ENCODE measurements around the gene FAM234B.
"Not testable (repeated sequence)": the region's sequence is repeated elsewhere in the genome, so short reads cannot be mapped to it uniquely, and the experiment has no call there.

FAM234B gene

DNA sequence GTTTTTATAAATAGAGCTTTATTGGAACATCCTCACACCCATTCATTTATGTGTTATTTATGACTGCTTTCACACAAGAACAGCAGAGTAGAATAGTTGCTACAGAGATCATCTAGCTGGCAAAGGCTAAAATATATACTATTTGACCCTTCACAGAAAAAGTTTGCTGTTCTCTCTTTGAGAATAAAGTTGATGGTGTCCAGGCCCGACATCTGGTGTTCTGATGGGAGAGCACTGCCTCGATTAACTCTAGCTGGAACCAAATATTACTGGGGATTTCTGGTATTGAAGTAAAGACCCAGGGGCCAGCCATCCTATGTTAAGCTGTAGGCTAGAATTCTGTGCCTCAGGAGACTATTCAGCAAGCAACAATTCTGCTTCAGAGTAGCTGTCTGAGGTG is 21.8 kb downstream of the FAM234B start:
- no peak for DNase-seq

- DNase-seq: no peak
These were observed 22.3 kb downstream of the FAM234B start for GRCh38 chr12:13066459-13066858.

GRCh38 chr12:13067322-13067721 is 23.1 kb downstream of the FAM234B start:
- DNase-seq: no peak

GRCh38 chr12:13069380-13069779 is 25.2 kb downstream of the FAM234B start:
- DNase-seq: no peak

- no peak for DNase-seq
These were observed 27.4 kb downstream of the FAM234B start for GRCh38 chr12:13071305-13072280.

DNA sequence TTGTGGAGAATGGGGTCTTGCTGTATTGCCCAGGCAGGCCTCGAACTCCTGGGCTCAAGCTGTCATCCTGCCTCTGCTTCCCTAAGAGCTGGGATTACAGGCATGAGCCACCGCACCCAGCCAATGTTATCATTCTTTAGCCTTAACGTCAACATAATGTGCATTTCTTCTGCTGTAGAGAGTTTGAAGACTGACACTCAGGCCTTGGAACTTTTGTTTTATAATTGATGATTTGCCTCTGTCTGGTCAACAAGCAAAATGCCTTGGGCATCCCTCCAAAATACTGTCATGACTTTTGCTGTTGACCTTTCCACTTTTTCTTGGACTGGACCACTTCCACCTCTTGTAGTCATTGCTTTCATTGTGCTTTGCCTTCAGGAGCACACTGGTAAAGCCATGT is 29.0 kb downstream of the FAM234B start:
- DNase-seq: no peak

- DNase-seq: no peak
These were observed 30.4 kb downstream of the FAM234B start for GRCh38 chr12:13074396-13075117.

DNA sequence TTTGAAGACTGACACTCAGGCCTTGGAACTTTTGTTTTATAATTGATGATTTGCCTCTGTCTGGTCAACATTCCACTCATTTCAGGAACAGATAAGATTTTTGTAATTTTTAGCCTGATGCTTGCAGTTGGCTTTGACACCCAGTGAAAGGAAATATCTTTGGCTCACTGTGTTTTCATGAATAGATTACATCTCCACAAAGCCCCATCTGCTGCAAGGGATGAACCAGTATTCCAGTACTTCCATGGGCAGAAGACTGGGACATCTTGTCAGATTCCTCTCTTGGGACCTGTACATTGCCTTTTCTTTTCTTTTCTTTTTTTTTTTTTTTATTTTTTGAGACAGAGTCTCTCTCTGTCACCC is 30.9 kb downstream of the FAM234B start:
- no peak for DNase-seq

GRCh38 chr12:13075786-13076570 is 31.8 kb downstream of the FAM234B start:
- no peak for DNase-seq

DNA sequence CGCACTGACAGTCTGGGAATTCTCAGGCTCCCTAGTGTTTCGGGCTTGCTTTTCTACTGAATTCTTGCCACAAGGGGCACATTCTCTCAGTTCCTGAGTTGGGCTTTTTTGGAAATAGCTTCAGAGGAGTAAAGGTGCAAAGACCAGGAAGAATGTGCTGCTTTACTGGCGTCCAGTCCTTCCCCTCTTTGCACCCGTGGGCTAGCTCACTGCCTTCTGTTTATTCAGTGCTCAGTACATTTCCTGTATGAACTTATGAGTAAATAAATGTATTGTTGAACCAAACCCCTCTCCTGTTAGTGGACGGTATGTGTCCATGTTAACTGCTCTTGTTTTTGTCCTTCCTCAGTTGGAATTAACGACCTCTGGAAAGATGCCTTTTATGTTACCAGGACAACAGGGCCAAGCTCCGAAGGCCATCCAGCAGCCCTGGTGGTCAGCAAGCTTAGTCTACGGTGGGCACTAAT is 35.3 kb downstream of the FAM234B start:
- no peak for DNase-seq

GRCh38 chr12:13080266-13080665 is 36.1 kb downstream of the FAM234B start:
- DNase-seq: no peak

- DNase-seq: no peak
These were observed 38.7 kb downstream of the FAM234B start for GRCh38 chr12:13082861-13083260.

DNA sequence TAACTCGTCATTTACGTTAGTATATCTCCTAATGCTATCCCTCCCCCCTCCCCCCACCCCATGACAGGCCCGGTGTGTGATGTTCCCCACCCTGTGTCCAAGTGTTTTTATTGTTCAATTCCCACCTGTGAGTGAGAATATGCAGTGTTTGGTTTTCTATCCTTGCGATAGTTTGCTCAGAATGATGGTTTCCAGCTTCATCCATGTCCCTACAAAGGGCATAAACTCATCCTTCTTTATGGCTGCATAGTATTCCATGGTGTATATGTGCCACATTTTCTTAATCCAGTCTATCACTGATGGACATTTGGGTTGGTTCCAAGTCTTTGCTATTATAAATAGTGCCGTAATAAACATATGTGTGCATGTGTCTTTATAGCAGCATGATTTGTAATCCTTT is 39.5 kb downstream of the FAM234B start:
- not testable (repeated sequence) for DNase-seq

DNA sequence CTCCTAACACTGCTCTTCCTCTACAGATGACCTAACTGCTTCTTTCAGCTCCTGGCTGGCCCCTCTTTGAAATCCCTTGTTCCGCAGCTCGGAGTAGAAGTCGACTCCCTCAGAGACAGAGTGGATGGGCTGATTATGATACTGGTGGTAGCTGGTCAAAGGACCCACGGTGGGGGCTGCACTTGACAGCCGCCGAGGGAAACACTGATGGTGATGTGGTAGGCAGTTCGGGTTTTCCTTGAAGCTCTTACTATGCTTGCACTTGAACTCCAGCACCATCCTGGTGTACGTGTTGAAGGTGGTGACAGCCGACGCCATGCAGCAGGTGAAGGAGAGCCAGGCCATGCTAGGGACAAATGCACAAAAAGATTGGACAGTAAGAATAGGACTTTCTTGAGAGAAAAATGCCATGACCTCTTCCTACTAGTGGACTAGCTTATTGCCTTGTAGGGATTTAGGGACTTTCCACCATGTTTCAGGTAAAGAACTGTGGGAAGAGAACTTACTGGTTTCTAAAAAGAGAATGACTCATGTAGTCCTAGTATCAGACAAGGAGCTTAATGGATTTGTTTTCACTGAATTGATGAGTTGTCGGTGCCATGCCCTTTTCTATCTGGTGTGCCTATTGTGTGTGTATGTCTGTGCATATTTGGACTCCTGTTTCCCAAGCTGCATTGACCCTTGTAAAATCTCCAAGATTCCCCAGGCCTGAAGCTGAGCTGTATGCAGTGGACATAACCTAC is 40.9 kb downstream of the FAM234B start:
- DNase-seq: no peak

DNA sequence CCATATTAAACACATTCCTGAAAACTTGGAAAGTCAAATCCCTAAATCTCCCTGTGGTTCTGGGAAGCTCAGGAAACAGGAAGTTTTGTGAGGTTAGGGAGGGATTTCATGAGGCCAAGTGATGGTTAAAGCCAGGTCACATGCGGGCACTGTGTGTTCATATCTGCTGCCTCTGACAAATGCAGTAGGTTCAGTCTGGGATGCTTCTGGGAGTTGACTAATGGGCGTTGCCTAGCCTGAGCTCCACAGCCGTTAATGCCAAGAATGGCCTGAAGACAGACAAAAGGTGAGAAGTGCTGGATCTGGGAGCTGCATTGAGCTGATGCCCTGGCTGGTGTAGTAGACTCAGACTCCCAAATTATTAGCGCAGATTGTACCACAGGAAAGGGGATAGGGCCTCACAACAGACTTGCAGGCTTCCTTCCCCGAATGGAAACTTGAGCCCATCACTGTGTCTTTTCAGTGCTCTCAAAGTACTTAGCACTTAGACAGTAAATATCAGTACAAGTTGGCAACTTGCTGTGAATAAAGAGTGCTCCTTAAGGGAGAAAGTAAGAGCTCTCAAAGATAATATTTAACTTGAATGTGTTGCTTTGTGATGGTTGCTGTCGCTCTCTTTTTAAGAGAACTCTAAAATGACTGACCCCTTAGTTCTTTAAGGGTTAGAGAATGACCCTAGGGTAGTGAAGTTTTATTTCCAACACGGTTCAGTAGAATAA is 41.9 kb downstream of the FAM234B start:
- no peak for DNase-seq

GRCh38 chr12:13087766-13088165 is 43.6 kb downstream of the FAM234B start:
- DNase-seq: no peak

DNA sequence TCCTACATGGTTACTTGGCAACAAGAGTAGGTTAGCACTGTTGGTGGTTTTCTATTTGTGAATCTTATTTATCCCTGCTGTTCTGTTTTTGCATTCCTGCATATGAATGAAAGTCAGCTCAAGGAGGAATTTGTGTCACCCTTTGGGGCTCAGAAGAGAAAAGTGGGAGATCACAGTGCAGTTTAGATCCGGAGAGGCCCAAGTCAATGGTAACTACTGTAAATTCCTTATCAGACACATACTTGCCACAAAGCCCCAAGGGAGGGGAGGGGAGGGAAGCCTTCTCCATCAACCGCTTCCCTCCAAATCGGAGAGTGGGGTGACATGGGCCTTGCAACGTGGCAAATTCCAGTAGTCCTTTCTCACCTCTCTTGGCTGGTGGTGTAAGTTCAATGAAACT is 44.3 kb downstream of the FAM234B start:
- no peak for DNase-seq

DNA sequence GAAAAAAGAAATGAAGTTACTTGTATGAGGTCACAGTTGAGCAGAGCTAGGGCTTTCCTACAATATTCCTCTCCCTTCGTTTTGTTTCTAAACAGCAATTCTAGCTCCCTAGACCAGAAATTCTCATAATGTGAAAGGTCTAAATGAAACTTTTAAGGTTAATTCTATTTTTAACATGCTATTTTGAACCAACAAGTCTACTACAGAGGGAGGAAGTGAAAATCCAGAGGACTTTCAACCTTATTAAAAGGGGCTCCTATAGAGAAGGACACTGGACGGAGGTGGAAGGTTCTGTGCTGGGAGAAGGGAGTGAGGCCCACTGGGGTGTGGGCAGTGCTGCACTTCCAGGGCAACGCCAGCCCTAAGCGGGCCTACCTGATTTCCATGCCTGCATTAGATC is 45.9 kb downstream of the FAM234B start:
- DNase-seq: no peak

GRCh38 chr12:13091832-13092231 is 47.7 kb downstream of the FAM234B start:
- no peak for DNase-seq

- no peak for DNase-seq
These were observed 49.1 kb downstream of the FAM234B start for GRCh38 chr12:13093191-13093847.

DNA sequence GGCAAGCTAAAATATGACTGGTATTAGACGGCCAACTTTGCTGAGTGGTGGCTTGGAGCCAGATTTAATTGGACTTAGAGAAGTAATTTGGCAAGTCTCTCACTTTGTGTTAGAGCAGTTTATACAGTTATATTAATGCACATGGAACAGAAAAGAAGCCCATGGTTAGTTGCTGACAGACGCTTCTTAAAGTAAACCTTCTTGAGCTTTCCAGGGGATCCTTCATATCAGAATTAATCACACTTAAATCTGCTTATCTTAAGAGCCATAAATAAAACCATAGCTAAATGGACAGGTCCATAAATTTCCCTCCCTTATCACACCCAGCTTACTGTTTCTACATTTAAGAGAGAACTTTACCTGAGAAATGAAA is 49.7 kb downstream of the FAM234B start:
- no peak for DNase-seq

Data from T-helper 9 cell (primary cell).